ENCODE results near the gene POLK.
"Not testable (repeated sequence)": the region's sequence is repeated elsewhere in the genome, so short reads cannot be mapped to it uniquely, and the experiment has no call there.

POLK gene

GRCh38 chr5:75511435-75512382 lies at the start of gene POLK, which contains the start of gene CERT1:
Gene POLK (plus strand): TSS chr5:75511891.
Gene CERT1 (minus strand): TSS chr5:75511629. CDS start chr5:75511207, 422 bp downstream.
- DNase-seq: peak; percentile 94 to 96

- DNase-seq: no peak
Observed at GRCh38 chr5:75463726-75464125, 48.0 kb upstream of the POLK start.

GRCh38 chr5:75465480-75465879 lies 46.2 kb upstream of the POLK start:
- no peak for DNase-seq

GRCh38 chr5:75466006-75466716 lies 45.5 kb upstream of the POLK start:
- DNase-seq: no peak

- no peak for DNase-seq
Observed at GRCh38 chr5:75468593-75468992, 43.1 kb upstream of the POLK start.

- no peak for DNase-seq
Observed at GRCh38 chr5:75469017-75469416, 42.7 kb upstream of the POLK start.

- DNase-seq: no peak
Observed at GRCh38 chr5:75471193-75471592, 40.5 kb upstream of the POLK start.

GRCh38 chr5:75472973-75473372 lies 38.7 kb upstream of the POLK start:
- no peak for DNase-seq

- DNase-seq: no peak
Observed at GRCh38 chr5:75473463-75473862, 38.2 kb upstream of the POLK start.

GRCh38 chr5:75475364-75475763 lies 36.3 kb upstream of the POLK start:
- no peak for DNase-seq

GRCh38 chr5:75481024-75481423 lies 30.7 kb upstream of the POLK start:
- DNase-seq: no peak

- no peak for DNase-seq
Observed at GRCh38 chr5:75482482-75482881, 29.2 kb upstream of the POLK start.

- DNase-seq: no peak
Observed at GRCh38 chr5:75484605-75485004, 27.1 kb upstream of the POLK start.

GRCh38 chr5:75489847-75490246 lies 21.8 kb upstream of the POLK start:
- not testable (repeated sequence) for DNase-seq

GRCh38 chr5:75491621-75492020 lies 20.1 kb upstream of the POLK start:
- DNase-seq: no peak

GRCh38 chr5:75496026-75496425 lies 15.7 kb upstream of the POLK start:
- no peak for DNase-seq

- no peak for DNase-seq
Observed at GRCh38 chr5:75498208-75498777, 13.4 kb upstream of the POLK start.

GRCh38 chr5:75498875-75499274 lies 12.8 kb upstream of the POLK start:
- not testable (repeated sequence) for DNase-seq

GRCh38 chr5:75505112-75505511 lies 6.6 kb upstream of the POLK start:
- DNase-seq: not testable (repeated sequence)

- DNase-seq: no peak
Observed at GRCh38 chr5:75507841-75508240, 3.9 kb upstream of the POLK start.

GRCh38 chr5:75509546-75509945 lies 2.1 kb upstream of the POLK start:
- no peak for DNase-seq

GRCh38 chr5:75509956-75510355 lies 1.7 kb upstream of the POLK start:
- no peak for DNase-seq

- no peak for DNase-seq
Observed at GRCh38 chr5:75510417-75510835, 1.3 kb upstream of the POLK start.

All from stimulated activated CD4-positive, alpha-beta T cell treated with anti-CD3 and anti-CD28 coated beads, Interleukin-2, amount 100 ng/mL, for 24 hours (primary cell).